ENCODE results near the gene BHLHA15.

Gene BHLHA15

DNA sequence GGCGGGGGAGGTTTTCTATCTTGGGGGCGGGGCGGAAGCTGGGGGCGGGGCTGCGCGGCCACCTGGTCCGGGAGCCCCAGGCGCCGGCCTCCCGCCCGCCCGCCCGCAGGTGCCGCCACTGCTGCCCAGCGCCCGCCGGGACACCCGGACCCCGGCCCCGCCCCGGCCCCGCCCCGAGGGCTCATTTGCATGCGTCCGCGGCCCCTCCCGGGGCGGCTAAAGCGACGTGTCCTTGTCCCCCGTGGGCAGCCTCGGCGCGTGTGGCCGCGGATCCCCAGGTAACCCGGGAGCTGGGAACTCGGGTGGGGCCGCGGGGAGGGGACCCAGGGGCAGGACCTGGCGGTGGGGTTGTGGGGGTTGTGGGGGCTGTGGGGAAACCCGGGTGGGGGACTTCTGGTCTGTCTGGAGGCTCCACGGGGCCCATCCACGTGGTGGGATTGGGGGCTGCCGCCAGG, at the start of gene BHLHA15:
Gene BHLHA15, plus strand, starts transcription at position 219 of the 455 bp plus-strand sequence. CDS start 871 bp downstream, outside the sequence.
- DNase-seq, result peak; percentile 48

DNA sequence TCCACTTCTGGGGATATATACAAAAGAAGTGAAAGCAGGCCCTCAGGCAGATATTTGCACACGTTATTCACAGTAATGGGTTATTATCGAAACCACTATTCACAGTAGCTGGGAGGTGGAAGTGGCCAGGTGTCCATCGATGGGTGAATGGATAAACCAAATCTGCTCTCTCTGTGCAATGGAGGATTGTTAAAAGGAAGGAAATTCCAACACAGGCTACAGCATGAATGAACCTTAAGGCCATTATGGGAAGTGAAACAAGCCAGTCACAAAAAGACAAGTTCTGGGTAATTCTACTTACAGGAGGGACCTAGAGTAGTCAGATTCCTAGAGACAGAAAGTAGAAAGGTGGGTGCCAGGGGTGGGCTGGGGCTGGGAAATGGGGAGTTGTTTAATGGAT, 48.5 kb upstream of the BHLHA15 start:
- DNase-seq, result no peak

DNA sequence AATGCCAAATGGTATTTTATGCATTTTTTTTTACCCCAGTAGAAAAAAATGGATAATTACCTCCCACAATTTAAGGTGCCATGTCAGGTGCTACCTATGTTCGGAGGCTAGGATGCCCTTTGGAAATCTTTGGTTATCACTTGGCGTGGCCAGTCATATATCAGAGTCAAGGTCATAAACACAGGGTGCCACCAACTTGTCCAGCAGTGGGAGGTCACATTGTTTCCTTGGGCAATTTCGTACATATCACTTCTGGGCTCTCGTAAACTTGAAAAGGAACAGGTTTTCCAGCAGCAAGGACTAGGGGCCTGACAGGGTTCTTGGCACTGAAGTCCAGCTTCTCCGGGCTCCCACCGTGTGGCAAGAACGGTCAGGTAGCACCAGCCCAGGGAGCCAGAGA, 48.0 kb upstream of the BHLHA15 start:
- no peak for DNase-seq

DNA sequence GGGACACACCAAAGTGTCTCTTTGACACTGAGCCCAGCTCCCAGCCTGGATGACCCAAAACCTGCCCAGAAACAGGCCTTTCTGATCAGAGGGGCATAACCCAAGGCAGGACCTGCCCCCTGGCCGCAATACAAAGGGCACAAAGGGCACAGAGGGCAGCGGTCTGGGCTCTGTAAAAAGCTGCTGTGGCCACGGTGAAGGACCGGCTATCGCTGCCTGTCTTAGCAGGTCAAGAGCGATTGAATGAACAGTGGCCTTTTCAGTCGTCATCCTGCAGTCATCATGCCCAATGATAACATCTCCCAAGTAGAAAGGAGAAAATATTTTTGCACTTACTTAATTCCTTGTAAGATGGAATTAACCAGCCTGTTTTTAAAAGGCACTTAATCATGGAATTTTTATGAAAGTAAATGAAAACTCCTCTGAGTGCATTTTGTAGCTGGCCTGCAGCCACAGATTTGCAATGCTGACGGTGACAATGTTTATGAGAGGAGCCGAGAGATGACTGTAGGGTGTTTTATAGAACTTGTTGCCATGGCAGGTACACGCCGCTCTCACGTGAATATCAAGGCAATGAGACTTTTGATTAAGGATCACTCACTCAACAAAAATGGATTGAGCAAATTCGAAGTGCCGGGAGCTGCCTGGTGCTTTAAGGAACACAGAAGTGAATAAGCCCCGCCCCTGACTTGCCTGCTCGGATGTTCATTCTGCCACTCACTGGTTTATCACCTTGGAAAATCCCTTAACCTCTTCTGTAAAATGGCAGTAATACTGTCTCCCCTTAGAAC, 47.3 kb upstream of the BHLHA15 start:
- no peak for DNase-seq

DNA sequence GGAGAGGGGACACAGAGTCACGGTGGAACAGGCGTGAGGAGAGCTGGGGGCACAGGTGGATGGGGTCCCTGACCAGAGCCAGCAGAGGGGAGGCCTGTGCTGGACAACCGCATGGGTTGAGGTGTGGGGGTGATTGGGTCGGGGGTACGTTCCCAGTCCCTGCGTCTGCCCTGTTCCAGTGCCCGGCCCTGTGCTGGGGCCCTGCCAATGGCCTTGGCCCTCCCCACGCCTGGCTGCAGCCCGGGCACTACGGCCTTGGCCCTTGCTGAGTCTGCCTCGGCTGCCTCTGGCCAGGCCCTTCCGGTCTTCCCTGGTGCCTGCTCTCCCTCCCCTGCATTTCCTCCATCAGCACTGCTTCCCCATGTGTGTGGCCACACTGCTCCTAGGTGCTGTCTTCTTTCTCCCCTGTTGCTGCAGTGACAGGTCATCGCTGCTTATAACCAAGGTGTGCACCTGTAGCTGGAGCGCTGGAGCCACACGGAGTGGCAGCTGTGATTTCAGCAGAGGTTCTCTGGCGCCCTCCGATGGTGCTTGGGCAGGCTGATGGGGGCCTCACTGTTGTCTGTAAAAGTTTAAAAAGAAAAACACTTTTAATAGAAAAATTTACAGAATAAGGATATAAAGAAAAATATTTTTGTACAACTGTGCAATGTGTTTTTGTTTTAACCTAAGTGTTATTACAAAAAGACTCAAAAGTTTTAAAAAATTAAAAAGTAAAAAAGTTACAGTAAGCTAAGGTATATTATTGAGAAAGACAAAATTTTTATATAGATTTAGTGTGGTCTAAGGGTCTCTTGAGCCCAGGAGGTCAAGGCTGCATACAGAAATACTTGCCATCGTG, 45.2 kb upstream of the BHLHA15 start:
- DNase-seq, result peak; percentile 30

DNA sequence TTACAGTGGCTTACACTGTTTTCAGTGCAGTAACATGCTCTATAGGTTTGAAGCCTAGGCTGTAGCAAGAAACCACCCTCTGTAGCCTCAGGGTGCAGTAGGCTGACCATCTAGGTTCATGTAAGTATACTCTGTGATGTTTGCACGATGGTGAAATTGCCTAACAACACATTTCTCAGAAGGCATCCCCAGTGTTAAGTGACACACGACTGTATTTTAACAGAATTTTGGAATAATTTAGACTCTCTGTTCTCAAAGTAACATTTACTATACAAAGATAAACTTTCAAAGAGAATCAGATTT, 44.6 kb upstream of the BHLHA15 start:
- no peak for DNase-seq

DNA sequence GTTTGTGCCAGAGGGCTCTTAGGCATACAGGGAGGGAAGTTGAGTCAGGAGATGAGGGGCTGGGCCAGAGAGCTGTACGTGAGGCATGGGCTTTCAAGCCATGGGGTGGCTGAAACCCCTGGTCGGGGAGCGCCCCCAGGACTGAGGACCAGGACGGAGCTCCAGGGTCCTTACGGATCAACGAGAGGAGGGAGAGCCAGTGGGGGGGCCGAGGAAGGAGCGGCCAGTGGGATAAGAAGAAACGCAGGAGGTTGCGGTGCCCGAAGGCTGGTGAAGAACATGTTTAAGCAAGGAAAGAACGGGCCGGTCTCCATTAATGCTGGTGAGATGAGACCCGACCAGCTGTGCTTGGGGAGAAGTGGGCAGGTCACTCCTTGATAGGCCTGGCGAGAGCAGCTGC, 43.6 kb upstream of the BHLHA15 start:
- no peak for DNase-seq

DNA sequence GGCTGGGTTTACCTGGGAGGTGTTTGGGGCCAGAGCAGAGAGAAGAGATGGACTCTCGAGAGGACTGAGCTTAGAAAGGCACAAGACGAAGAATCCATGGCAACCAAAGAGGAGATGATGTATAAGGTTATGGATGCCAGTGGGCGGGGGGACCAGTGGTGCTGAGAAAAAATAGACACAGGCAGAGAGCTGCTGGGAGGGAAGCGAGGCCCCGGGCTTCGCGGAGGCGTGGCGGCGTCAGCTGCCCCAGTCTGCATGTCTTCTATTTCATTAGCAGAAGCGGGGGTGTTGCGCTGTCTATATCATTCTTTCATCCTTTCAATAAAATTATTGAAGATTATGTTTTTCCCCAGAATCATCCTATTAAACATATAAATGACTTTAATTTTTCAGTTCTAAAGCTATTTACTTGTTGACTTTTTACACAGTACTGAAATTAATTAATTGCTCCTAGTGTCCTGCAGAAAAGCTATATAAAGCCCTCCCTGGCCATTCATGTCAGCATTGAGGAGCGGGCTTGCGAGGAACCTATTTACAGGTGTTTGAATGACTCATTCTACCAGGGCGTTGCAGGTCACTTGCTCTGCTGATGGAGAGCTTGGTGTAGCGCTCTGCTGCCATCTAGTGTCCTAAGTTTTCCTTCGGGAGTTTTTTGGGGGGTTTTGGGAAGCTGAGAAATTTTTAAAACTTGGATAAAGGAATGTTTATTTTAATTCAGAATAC, 42.9 kb upstream of the BHLHA15 start:
- peak; percentile 51 for DNase-seq

DNA sequence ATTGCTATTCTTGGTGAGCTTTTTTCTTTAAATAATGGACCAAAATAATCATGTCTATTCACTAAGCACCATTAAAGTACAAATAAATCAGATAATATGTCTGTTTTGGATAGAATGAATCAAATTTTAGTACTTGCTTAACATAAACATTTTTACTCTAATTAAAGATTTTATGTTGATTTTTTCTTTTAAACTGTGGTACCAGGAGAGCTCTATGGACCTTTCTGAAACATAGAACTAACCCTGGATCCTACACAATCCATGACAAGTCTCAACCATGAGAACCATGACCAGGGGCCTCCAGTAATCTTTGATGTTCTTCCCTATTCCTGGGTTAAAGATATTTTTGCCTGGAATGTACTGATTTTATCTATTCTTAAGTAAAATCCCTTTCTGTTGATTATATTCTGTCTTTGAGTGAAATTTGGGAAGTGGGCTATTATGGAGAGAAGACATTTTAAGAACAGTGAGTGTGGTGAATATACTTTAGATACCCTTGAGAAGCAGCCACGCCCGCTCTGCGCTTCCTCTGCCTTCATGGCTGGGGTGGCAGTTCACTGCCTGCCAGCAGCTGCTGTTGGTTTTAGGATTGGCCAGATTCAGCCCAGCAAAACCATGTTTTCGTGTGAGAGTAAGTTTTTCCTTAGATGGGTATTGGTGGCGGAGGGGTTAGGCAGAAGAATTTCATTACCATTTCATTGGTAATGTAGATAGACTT, 42.2 kb upstream of the BHLHA15 start:
- DNase-seq, result no peak

DNA sequence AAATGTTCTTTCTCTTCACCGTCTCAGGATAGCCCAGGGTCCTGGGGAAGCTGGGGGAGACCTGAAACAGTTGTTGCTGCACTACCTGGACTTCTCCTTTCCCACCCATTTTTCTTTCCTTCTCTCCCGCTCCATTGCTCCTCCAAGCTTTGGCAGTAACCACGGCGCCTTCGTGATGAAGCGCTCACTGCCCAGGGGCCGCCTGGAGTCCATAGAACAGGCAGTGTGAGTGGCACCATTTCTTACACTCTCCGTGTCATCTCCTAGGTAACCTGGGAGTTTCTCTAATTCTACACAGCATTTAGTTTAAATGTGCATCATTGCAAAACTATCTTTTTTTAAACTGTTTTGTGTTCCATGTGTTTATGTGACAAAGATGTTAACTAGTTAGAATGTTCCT, 40.3 kb upstream of the BHLHA15 start:
- DNase-seq, result no peak

DNA sequence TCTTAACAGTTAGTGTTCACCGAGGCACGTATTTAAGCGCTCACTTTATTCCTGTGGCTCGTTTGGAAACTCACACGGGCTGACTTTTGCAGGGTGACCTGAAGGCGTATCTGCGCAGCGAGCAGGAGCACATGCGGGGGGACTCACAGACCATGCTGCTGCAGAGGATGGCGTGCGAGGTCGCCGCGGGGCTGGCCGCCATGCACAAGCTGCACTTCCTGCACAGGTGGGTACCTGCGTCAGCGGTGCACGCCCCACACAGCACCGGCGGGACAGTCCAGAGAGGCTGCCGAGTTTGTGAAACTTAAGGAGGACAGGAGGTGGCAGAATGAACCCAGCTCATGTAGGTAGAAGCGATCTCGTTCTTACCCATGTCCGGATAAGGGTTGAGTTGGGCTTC, 39.8 kb upstream of the BHLHA15 start:
- no peak for DNase-seq

DNA sequence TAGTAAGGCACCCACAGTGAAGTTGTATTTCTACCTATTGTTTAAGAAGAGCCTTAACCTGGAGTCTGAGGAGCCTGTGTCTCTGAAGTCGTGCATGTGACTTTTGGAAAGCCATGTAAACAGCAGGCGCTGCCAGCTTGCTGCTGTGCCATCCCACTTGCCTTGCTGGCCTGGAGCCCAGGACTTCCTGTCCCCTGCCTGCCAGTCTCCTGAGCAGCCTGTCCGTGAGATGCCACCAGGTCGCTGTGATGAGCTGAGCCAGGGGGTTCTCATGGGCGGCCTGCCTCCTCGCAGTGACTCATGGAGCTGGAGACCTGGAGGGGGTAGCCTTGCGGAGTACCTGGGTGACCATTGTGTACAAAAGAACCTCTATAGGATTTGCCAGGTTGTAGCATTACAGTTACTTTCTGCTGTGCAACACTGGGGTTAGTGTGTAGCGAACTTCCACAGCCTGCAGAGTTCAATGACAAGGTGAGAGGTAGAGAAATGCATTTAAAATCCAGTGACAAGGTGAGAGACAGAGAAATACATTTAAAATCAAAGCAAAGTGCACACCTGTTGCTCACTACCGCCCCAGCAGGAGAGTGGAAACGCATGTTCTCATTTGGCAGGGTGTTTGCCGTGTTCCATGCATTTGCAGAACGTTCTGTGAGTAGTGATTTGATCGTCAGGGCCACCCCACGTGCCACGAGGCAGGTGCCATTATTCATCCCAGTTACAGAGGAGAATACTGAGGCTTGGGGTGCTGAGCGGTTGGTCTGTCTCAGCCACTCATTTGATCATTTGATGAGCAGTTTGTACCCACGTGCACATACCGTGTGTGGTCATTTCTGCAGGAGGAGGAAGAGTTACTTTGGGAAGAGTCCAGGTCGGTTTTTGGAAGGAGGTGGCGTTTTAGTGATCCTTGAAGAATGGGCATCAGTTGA, 36.6 kb upstream of the BHLHA15 start:
- no peak for DNase-seq

DNA sequence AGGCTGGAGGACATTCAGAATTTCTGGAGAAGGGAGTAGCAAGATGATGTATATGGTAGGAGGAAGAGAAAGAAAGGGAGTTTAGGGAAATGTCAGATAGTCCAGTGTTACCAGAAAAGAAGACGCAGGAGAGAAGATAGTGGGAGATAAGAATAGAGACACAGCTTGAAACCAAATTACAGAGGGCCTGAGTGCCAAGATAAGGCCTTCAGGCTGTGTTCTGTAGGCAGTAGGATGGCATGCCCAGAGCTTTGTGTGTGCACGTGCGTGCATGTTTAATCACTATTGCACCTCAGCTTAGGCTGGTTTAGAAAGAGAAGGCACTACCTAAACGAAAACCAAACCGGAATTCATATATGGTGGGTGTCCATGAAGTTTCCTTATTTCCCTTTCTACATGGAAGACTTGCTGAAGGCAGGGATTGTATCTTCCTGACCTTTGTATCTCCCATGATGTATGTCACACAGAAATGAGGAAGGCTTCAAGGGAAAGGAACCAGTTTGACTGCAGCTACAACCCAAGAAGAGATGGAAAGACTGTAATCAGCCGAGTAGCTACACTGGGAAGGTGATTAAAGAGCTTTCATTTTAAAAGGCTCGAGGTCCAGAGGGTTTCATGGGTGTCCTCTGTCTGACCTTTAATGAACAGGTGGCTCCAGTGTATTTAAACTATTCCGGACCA, 35.8 kb upstream of the BHLHA15 start:
- no peak for DNase-seq

DNA sequence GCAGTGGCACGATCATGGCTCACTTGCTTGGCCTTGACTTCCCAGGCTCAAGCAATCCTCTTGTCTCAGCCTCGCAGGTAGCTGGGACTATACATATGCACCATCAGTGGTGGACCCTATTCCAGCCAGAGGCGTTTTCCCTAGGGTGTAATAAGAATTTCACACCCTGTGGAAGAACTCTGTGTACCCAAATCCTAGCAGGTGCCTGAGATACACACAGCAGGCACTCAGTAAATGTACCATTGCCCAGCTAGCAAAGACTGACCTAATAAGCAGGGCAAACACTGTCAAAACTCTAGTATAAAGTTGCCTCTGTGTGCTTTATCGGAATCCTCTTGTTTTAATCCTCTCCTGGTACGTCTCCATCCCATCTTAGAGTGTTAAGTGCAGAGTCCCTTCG, 33.7 kb upstream of the BHLHA15 start:
- DNase-seq, result no peak

DNA sequence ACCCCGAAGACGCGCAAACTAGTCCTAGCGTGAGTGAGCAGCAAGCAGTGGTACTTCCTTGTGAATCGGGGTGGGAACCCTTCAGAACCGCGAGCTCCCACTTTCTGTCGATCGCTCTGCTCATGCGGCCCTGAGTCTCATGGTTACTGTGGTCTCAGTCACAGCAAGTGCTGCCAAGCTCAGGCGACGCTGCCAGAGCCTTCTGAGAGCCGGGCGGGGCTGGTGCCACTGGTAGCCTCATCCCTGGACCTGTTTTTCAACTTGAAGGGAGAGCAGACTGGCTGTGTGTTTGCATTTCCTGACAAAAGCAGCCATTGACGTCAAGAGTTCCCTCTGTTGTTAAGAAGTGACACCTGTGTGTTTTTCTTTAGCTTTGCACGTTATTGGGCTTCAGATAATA, 32.9 kb upstream of the BHLHA15 start:
- DNase-seq, result no peak

DNA sequence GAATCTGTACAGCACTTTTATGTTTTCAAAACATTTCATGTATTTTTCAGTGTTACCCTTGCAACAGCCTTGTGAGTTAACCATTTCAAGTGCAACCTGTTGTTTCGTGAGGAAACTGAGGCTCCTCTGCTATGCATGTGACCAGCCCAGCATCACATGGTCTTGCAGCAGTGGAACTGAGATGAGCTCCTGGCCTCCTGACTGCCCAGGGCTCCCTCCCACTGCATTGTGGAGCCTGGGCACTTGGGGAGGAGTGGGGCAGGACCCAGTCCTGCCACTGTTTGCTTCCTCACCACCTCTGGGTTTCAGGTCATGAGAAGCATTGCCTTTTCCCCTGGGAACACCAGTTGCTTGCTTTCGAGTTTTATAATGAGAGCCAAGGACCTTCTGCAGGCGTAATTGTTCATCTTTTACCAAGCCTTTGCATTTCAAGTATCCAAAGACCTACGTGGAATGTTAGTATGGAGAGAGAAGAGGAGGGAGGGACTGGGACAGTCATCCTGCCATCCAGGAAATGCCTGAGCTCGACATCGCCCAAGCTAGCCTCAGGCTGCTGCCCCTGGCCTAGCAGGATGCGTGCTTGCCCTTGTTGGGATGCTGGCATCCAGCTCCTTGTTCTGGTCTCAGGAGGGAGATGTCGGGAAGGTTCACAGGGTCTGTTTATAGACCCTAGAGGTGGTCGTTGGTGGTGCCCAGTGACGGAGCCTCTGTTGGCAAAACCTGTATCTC, 32.3 kb upstream of the BHLHA15 start:
- no peak for DNase-seq

DNA sequence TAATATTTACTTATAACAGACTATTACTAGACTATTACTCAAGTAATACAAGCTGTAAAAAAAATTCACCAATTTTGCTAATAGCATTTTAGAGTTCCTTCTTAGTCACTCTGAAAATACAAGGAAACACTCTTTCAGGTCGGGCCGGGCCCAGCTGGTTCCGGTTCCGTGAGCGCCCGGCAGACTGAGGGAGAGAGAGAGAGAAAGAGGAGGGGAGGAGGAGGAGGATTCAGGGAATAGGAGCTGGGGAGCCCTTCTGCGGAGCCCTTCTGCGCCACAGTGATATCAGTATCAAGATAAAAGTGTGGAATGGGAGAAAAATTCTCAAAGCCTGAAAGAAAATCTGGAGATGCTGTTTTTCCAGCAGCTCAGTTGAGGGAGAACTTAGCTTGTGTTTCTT, 30.5 kb upstream of the BHLHA15 start:
- no peak for DNase-seq

DNA sequence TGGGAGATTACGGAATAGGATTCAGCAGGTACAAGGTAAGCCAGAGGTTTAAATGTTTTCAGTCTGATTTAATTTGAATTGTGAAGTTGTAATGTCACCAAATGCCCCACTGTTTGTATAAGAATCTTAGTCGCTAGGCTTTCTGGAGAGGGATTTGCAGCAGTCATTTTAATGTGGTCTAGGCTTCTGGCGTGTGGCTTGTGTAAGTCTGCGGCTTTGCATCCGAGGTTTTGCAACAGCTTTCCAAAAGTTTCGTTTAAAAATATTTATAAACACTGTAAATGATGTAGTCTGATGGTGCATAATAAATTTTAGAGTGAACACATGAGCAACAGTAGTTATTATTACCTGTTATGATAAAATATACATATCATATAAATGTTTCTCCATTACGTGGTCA, 26.1 kb upstream of the BHLHA15 start:
- DNase-seq, result no peak

DNA sequence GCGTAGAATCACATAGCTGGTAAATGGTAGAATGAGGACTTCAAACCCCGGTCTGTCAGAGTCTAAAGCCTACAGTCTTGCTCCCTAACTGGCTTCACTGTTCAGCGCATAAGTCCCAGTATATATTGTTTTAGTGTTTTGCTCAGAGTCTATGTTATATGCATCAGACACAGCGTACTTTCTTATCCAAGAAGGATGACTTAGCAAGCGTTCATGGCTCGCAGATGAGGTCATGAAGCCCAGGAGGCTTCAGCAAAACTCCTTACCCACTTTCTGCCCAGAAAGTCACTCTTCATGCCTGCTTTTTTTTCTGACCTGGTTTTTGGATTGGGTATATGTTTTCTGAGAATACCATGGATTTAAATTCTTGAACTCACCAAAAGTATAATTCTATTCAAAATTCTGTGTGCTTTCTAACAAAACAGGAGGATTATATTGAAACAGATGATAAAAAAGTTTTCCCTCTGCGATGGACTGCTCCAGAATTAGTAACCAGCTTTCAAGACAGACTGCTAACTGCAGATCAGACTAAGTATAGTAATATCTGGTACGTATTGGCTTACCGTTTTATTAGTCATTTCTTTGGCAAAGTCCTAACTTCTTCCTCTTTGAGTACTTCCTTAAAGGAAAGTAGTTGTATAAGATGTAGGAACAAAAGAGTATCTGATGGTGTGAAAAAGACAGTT, 24.6 kb upstream of the BHLHA15 start:
- no peak for DNase-seq

DNA sequence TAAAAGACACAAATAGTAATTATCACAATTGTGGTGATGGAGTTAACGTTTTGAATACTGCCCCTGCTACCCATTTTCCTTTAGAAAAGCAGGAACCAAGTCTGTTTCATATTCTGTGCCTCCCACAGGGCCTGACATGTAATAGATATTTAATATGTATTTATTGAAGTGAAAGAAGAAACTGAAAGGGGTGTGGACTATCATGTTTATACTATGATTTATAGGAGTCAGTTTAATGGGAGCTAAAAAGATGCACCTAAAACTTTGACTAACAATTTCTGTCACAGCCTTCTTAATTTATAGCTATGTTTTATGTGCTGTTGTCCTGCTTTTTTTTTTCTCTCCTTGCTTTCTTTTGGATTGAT, 24.1 kb upstream of the BHLHA15 start:
- DNase-seq, result no peak

All from NCI-H1436 (cell line).